SKM-1 (cell line): ENCODE measurements around the gene EPHB3.

Experiments
- DNase-seq: peaks from one replicate; lab custom pipeline; 2025; ENCODE audit not compliant: unreplicated experiment; lab: John Stamatoyannopoulos, UW

The EPHB3 gene

DNA sequence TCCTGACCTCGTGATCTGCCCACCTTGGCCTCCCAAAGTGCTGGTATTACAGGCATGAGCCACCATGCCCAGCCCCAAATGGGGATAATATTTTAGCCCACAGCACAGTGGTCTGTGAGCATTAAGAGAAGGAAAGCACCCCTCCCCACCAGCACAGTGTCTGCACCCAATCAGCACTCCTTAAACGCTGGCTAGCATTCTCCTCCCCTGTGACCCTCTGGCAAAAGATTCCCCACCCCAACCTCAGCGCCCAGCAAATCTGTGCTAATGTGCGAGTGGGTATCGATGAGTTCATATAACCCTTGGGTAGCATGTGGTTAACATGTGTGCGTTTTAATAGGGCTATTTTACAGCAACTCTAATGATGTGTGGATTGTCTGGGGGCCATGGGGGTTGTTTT, 18.3 kb upstream of the EPHB3 start:
- no peak for DNase-seq

GRCh38 chr3:184543843-184544512, 17.6 kb upstream of the EPHB3 start:
- peak; percentile 59 for DNase-seq

GRCh38 chr3:184544513-184544861, 17.1 kb upstream of the EPHB3 start:
- no peak for DNase-seq

DNA sequence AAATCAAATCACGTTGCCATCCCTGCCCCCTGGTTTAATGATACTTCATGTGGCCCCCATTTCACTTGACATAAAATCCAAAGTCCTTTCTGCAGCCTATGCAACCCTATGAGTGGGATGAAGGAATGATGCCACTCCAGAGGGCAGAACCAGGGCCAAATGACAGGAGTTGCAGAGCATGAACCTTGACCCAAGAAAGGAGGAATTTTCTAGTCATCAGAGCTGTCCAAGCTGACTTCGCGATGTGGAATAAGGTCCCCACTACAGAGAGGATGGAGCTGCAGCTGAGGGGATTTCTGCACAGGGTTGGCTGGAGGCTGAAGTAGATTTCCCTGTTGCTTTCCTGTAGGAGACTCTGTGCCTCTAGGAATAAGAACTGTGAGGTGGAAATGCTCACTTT, 15.8 kb upstream of the EPHB3 start:
- DNase-seq = no peak

GRCh38 chr3:184546252-184546651, 15.3 kb upstream of the EPHB3 start:
- DNase-seq = peak; percentile 64

DNA sequence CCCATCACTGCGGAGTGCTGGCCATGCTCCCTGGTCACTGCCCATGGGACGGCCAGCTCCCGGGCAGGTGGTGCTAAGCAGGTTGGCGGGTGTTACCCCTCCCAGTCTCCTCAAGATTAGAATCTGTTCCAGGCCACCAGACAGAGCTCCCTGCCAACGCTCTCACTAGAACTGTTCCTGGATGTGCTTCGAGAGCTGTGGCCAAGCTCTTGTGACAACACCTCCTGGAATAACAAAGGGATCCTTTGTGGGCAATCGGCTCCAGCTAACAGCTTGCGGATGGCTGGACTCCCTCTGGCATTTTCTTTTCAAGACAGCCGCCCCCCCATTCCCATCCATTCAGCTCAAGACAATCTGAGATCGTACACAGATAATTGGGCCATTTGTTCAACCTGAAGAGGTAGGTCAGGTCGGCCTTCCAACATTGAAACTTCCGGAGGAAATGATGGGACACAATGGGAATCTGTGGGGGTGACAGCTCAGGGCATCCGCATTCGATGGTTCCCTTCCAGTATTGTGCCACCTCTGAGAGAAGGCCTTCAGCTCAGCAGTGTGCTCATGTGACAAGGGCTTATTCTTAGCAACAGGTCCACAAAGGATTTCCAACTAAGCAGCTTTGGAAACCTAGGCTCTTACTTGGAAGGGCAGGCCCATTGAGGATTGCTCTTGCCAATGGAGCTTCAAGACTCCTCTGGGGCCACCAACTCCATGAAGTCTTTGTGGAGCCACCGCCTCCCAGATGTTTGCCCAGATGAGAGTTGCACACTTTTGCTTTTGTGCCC, 11.6 kb upstream of the EPHB3 start:
- no peak for DNase-seq

- no peak for DNase-seq
Observed at GRCh38 chr3:184551103-184551502, 10.5 kb upstream of the EPHB3 start.

GRCh38 chr3:184551614-184552256, 9.8 kb upstream of the EPHB3 start:
- DNase-seq = no peak

- DNase-seq = no peak
Observed at GRCh38 chr3:184552296-184552695, 9.3 kb upstream of the EPHB3 start.

DNA sequence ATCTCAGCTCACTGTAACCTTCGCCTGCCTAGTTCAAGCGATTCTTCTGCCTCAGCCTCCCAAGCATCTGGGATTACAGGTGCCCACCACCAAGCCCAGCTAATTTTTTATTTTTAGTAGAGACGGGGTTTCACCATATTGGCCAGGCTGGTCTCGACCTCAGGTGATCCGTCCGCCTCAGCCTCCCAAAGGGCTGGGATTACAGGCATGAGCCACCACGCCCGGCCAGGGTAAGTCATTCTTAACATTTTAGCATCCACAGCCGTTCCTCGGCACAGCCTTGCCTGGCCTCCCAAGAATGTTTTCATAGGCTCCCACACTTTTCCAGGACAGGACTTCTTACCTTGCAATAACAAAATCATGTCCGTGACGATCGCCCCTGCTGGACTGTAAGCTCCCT, 8.7 kb upstream of the EPHB3 start:
- no peak for DNase-seq

DNA sequence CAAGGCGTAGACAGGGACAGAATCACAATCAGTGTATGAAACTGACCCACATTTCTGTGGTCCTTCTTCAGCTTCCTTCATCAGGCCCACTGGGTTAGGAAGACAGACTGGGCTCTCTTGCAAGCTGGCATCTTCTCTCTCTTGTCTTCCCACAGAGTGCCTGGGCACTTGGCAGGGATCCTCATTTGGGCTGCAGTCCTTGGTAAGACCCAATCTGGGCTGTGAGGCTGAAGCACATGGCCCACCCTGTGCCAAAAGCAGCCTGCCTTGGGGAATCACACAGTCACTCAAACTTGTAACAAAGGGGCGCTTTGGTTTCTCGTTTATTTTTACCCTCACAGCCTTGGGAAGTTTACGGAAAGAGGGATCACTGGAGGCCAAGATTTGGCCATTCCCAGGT, 8.2 kb upstream of the EPHB3 start:
- no peak for DNase-seq

DNA sequence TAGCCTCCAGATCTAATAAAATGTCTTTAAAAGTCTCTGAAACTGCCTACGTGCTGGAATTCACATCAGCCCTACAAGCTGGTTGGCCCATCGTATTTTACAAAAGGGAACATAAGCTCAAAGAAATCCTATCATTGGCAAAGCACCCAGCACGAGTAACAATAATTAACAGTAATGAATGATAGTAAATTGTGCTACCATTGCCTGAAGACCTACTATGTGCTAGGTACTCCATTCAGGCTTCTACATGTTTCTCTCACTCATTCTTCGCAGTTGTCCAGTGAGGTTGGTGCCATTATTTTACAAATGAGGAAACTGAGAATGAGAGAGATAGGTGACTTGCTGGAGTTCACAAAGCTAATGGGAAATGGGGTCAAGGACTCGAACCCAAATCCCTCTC, 7.1 kb upstream of the EPHB3 start:
- DNase-seq = no peak

DNA sequence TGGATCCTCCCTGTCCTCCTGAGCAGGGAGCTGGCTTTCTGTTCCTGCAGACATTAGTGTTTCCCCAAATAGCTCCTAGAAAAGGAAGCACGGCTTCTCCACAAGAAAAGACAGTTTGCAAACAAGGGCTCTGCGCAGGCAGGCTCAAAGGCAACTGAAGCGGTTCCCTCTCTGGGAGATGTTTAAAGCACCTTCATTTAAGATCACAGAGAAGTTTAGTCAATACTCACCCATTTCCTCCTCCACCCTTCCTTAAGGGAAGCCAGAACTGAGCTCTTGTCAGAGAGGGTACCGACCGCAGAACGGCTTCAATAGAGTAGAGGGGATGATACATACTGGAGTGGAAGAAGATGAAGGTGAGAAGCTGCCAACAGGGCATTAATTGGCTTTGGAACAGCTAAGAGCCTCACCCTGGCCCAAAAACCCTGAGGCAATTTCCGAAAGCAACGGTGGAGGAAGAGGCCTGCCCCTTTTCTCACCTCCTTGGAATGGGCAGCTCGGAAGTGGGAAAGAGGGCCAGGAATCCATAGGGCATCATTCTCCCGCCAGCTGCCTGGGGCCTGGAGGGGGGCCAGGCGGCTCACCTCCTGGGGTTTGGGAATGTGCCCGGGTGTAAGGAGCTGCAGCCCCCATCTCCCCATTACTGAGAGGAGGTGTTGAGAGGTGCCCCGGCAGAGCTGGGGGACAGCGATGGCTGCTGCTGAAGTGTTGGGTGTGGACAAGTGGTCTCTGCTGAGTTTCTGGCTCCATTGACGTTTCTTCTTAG, 4.8 kb upstream of the EPHB3 start:
- no peak for DNase-seq

GRCh38 chr3:184557348-184557950, 4.1 kb upstream of the EPHB3 start:
- no peak for DNase-seq

- DNase-seq = no peak
Observed at GRCh38 chr3:184558726-184559125, 2.9 kb upstream of the EPHB3 start.

DNA sequence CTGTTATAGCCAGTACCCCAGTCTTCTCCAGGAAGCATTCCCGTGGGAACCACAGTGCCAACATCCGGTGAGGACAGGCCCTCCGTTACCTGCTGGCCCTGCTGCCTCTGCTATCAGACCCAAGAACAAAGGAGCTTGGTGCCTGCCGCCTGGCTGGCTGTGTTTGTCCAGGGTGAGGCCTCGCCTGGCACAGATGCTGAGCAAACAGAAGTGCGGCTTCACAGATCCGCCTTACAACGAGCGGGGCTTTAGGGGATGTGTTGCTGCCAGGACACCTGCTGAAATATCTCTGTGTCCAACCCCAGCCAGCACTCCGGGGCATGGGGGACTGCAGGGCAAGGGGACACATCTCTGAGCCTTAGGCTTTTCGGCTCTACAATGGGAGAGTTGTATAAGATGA, 2.2 kb upstream of the EPHB3 start:
- no peak for DNase-seq

GRCh38 chr3:184560531-184560930, 1.1 kb upstream of the EPHB3 start:
- no peak for DNase-seq

- no peak for DNase-seq
Observed at GRCh38 chr3:184561913-184562877, 610 bp downstream of the EPHB3 start.

DNA sequence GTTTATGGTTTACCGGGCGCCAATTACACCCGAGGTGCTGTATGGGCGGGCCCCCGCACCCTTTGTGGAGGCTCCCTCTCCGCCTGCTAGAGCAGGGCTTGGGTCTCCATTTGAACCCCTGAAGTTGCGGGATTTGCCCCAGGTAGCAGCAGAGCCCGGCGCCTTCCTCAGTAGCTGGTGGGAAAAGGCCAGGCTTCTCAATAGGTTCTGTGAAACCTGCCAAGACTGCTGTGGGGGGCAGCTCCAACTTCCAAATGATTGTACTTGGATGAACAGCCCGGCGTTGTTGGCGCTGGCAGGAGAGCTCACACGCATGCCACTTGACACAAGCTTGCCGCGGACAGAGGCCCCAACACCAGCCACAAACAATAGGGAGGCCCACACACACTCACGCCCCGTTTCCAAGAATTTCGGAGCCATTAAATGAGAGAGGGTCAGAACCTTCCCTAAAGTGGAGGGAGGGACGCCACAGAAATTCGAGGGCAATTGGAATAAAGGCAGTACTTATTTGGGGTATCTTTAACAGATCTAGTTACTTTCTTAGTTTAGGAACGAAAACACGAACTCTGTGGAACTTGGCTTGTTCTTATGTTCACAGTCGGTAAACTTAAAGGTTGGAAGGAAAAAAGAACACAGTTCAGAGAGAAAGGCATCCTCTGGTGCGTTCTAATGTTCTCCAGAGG, 1.4 kb downstream of the EPHB3 start:
- DNase-seq = no peak

GRCh38 chr3:184563561-184563925, 2.0 kb downstream of the EPHB3 start:
- no peak for DNase-seq
